Measurements from ENCODE around the gene FHIT. TPM values are rescaled to one million over a fixed set of nuclear protein-coding genes. Genes with fewer than 3 reads are reported as not detected.

Gene FHIT
- total RNA-seq, 4 donors from 2014 or later, result 3.5 to 17.0 (median 16.7) TPM

GRCh38 chr3:60967141-60967540 lies 284.1 kb downstream of the FHIT start:
- TF ChIP-seq, protein P1, sequence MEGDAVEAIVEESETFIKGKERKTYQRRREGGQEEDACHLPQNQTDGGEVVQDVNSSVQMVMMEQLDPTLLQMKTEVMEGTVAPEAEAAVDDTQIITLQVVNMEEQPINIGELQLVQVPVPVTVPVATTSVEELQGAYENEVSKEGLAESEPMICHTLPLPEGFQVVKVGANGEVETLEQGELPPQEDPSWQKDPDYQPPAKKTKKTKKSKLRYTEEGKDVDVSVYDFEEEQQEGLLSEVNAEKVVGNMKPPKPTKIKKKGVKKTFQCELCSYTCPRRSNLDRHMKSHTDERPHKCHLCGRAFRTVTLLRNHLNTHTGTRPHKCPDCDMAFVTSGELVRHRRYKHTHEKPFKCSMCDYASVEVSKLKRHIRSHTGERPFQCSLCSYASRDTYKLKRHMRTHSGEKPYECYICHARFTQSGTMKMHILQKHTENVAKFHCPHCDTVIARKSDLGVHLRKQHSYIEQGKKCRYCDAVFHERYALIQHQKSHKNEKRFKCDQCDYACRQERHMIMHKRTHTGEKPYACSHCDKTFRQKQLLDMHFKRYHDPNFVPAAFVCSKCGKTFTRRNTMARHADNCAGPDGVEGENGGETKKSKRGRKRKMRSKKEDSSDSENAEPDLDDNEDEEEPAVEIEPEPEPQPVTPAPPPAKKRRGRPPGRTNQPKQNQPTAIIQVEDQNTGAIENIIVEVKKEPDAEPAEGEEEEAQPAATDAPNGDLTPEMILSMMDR (IDR thresholded peaks at IDR 0.05), result no peak
- no peak for TF ChIP-seq POLR2A (IDR thresholded peaks at IDR 0.05)
- no peaks in the 10 kb centered on the region for H3K4me1 ChIP-seq

DNA sequence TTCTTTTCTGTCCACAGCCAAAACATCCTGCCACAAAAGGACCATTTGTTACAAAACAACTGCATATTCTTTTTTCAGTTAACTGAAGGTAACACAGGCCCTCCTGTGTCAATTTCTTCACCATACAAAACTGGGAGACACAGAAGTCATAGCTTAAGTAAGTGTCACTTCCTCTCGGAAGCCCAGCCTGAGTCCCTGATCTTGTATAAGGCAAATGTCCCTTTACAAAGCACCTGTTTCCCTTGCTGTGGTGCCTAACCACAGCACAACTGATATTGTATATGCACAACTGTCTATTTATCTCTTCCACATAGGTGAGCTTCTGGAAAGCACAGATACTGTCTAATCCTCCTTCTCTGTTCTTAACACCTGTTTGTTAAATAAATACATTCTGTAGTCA lies 293.7 kb downstream of the FHIT start:
- DNase-seq, result no peak
- no peaks in the 10 kb centered on the region for H3K27me3 ChIP-seq
- no peaks in the 10 kb centered on the region for H3K36me3 ChIP-seq
- no peak overlapping the region for H3K27ac ChIP-seq
- no peaks in the 10 kb centered on the region for H3K4me1 ChIP-seq
- peaks cover 0 to 5% (median 0%) of the 10 kb centered on the region in 4 donors for H3K9me3 ChIP-seq
- no peak for TF ChIP-seq POLR2A (IDR thresholded peaks at IDR 0.05)
- TF ChIP-seq, protein P1 (IDR thresholded peaks at IDR 0.05), result no peak
- H3K4me3 ChIP-seq, result no peak overlapping the region

More at GRCh38 chr3:60967141-60967540, 284.1 kb downstream of the FHIT start:
- Histone ChIP-seq H3K36me3 (no peaks in the 10 kb centered on the region), H3K27ac (no peak overlapping the region), H3K27me3 (no peaks in the 10 kb centered on the region), H3K4me3 (no peak overlapping the region), H3K9me3 (peaks cover 0 to 7% (median 0%) of the 10 kb centered on the region in 4 donors)
- no peak for DNase-seq

- H3K4me3 ChIP-seq, result no peak overlapping the region
- TF ChIP-seq, protein P1 (IDR thresholded peaks at IDR 0.05), result no peak
- no peak for TF ChIP-seq POLR2A (IDR thresholded peaks at IDR 0.05)
- no peaks in the 10 kb centered on the region for H3K4me1 ChIP-seq
- DNase-seq, result no peak
- H3K9me3 ChIP-seq, result no peaks in the 10 kb centered on the region
- H3K27me3 ChIP-seq, result no peaks in the 10 kb centered on the region
- H3K27ac ChIP-seq, result no peak overlapping the region
- no peaks in the 10 kb centered on the region for H3K36me3 ChIP-seq
Observed at GRCh38 chr3:60956729-60957128, 294.5 kb downstream of the FHIT start.

DNA sequence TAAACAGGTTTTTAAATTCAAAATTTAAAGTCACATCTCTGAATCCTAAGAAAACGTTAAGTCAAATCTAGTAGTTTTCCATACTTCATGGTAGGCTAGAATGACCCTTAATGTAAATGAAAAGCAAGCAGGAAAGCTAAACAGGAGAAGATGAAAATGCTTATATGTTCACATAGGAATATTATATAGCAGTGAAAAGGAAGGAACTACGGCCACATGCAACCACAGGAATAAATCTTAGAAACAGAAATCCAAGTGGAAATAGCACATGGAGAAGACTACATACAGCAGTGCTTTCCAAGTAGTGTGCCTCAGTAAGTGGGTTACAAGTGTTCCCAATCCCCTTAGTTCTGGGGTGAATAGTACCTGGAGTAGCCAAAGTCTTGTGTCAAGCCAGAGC lies 296.2 kb downstream of the FHIT start:
- H3K9me3 ChIP-seq, result no peaks in the 10 kb centered on the region
- no peak overlapping the region for H3K4me3 ChIP-seq
- DNase-seq, result no peak
- H3K27me3 ChIP-seq, result no peaks in the 10 kb centered on the region
- H3K36me3 ChIP-seq, result no peaks in the 10 kb centered on the region
- TF ChIP-seq, protein P1 (IDR thresholded peaks at IDR 0.05), result no peak
- no peak for TF ChIP-seq POLR2A (IDR thresholded peaks at IDR 0.05)
- H3K4me1 ChIP-seq, result no peaks in the 10 kb centered on the region
- H3K27ac ChIP-seq, result no peak overlapping the region

- Histone ChIP-seq H3K4me1 (no peaks in the 10 kb centered on the region), H3K9me3 (no peaks in the 10 kb centered on the region), H3K27ac (no peak overlapping the region), H3K36me3 (no peaks in the 10 kb centered on the region), H3K4me3 (no peak overlapping the region), H3K27me3 (no peaks in the 10 kb centered on the region)
- DNase-seq, result no peak
- TF ChIP-seq POLR2A (IDR thresholded peaks at IDR 0.05), result no peak
- TF ChIP-seq, protein P1 (IDR thresholded peaks at IDR 0.05), result no peak
Observed at GRCh38 chr3:60954048-60954447, 297.2 kb downstream of the FHIT start.

- no peaks in the 10 kb centered on the region for H3K27me3 ChIP-seq
- H3K27ac ChIP-seq, result no peak overlapping the region
- H3K4me1 ChIP-seq, result no peaks in the 10 kb centered on the region
- TF ChIP-seq POLR2A (IDR thresholded peaks at IDR 0.05), result no peak
- TF ChIP-seq, protein P1 (IDR thresholded peaks at IDR 0.05), result no peak
- H3K9me3 ChIP-seq, result no peaks in the 10 kb centered on the region
- no peak overlapping the region for H3K4me3 ChIP-seq
- no peak for DNase-seq
- no peaks in the 10 kb centered on the region for H3K36me3 ChIP-seq
Observed at GRCh38 chr3:60953351-60953750, 297.9 kb downstream of the FHIT start.

Measured in Peyer's patch (tissue), 4 donors.